GM19025 (cell line): ENCODE measurements around the gene FGFR4.

Source experiments
- ATAC-seq: cut with Tn5 transposase; IDR thresholded peaks from one replicate; pipeline ENCODE4 v1.9.1; 2021; ENCODE audit warnings: mild to moderate bottlenecking, low read depth, moderate library complexity; ENCODE audit not compliant: unreplicated experiment

The FGFR4 gene

GRCh38 chr5:177083357-177083756 is 3.4 kb upstream of the FGFR4 start:
- no peak for ATAC-seq

DNA sequence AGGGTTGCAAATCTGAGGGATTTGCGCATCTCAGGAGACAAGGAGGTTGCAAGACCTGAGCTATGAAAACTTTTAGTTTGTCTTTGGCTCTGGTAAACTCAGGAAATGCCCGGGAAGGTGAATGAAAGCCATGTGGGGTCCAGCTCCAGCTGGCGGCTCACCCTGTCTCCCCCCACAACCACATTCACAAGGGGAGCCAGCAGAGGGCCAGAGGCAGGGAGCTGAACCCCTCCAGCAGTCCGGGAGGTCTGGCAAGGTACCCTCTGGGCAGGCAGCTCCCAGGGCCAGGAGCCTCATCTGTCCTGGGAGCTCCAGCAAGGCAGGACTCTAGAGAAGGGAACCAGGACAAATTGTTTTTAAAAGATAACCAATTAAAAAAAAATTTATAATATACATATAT is 2.5 kb upstream of the FGFR4 start:
- ATAC-seq, result no peak

DNA sequence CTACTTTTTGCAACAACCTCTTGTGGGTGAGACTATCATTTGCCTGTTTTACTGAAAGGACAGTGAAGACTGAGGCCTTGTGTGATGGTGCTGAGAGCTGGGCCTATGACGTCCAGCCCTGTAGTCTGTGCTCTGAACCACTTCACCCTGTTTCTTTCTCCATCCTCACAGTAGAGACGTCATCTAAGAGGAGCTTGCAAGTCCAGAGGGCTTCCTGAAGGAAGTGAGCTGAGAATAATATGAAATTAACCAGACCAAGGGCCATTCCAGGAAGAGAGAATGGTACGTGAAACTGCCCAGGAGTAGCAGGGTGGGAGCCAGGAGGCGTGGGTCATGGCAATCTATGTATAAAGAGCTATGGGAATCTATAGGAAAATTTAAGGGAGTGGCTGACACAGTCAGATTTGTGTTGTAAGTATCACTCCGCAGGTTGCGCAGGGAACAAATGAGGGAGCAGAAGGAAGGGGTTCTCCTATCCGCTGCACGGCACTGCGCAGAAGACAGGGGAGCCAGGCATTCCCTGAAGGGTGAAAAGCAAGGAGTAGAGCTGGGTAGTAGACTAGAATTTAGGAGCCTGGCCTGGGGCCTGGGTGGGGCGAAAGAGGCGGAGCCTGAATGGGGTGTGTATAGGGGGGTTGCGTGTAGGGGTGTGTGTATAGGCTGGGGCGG is 596 bp upstream of the FGFR4 start:
- no peak for ATAC-seq

- ATAC-seq, result no peak
Measured at GRCh38 chr5:177087398-177088005, 787 bp downstream of the FGFR4 start.

DNA sequence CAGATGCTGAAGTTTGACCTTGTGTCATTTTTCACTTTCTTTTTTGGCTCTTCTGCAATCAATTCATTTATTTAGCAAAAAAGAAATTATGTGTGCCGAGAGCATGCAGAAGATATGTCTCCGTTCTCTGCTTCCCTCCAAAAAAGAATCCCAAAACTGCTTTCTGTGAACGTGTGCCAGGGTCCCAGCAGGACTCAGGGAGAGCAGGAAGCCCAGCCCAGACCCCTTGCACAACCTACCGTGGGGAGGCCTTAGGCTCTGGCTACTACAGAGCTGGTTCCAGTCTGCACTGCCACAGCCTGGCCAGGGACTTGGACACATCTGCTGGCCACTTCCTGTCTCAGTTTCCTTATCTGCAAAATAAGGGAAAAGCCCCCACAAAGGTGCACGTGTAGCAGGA is 2.4 kb downstream of the FGFR4 start:
- ATAC-seq, result no peak

DNA sequence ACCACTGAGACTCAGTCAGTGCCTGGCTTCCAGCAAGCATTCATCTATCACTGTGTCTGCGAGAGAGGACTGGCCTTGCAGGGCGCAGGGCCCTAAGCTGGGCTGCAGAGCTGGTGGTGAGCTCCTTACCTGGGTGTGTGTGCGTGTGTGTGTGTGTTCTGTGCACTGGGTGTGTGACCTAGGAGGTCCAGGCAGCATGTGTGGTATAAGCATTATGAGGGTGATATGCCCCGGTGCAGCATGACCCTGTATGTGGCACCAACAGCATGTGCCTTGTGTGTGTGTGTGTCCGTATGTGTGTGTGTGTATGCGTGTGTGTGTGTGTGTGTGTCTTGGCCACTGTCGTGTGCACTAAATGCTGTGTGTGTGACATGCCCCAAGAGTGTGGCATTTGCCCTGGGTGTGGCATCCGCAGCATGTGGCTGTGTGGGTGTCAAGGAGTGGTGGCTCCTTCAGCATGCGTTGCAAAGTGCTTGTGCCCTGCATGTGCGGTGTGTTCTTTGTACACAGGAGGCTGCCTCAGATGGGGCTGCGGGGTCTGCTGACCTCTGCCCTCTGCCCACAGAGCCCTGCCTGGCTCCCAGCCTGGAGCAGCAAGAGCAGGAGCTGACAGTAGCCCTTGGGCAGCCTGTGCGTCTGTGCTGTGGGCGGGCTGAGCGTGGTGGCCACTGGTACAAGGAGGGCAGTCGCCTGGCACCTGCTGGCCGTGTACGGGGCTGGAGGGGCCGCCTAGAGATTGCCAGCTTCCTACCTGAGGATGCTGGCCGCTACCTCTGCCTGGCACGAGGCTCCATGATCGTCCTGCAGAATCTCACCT is 3.3 kb downstream of the FGFR4 start:
- no peak for ATAC-seq

DNA sequence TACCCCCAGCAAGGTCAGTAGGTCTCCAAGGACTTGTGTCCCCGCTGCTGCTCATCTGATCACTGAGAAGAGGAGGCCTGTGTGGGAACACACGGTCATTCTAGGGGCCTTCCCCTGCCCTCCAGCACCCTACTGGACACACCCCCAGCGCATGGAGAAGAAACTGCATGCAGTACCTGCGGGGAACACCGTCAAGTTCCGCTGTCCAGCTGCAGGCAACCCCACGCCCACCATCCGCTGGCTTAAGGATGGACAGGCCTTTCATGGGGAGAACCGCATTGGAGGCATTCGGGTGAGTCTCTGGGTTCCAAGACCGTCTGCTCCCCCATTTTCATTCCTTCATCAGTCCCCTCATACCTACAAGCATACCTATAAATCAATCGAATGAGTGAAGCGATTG is 4.1 kb downstream of the FGFR4 start:
- no peak for ATAC-seq

DNA sequence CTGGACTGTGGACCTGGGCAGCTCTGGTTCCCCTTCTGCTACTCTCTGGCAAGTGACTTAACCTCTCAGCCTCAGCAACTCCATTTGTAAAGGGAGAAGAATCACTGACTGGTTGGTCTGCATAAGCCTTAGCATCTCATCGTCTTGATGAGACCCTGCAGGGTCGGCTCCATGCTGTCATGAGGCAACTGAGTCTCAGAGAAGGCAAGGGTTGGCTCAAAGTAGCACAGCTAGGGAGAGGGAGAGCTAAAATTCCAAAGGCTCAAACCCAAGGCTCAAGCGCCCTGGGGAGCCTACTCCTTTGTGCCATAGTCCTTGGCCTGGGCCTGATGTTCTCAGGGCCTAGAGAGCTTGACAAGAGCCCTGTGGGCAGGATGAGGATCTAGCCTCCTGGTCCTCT is 4.5 kb downstream of the FGFR4 start:
- ATAC-seq, result no peak

DNA sequence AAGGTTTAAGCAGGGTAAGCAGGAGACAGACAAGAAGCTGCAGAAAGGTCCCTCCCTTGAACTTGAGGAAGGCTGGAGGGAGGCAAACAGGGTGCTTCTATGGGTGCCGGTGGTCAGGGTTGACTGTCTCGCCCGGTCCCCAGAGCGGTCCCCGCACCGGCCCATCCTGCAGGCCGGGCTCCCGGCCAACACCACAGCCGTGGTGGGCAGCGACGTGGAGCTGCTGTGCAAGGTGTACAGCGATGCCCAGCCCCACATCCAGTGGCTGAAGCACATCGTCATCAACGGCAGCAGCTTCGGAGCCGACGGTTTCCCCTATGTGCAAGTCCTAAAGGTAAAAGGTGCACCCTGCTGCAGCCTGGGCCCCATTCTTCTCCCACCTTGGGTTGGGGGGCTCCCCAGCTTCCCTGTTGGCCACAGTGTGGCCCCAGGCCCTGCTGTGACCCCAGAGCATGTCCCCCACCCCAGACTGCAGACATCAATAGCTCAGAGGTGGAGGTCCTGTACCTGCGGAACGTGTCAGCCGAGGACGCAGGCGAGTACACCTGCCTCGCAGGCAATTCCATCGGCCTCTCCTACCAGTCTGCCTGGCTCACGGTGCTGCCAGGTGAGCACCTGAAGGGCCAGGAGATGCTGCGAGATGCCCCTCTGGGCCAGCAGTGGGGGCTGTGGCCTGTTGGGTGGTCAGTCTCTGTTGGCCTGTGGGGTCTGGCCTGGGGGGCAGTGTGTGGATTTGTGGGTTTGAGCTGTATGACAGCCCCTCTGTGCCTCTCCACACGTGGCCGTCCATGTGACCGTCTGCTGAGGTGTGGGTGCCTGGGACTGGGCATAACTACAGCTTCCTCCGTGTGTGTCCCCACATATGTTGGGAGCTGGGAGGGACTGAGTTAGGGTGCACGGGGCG is 5.7 kb downstream of the FGFR4 start:
- no peak for ATAC-seq

GRCh38 chr5:177093082-177093712 is 6.5 kb downstream of the FGFR4 start:
- no peak for ATAC-seq

GRCh38 chr5:177093803-177094202 is 7.1 kb downstream of the FGFR4 start:
- no peak for ATAC-seq

- no peak for ATAC-seq
Measured at GRCh38 chr5:177094224-177095087, 7.7 kb downstream of the FGFR4 start.

GRCh38 chr5:177095088-177095669 is 8.5 kb downstream of the FGFR4 start:
- no peak for ATAC-seq

GRCh38 chr5:177096162-177097015 is 9.7 kb downstream of the FGFR4 start:
- ATAC-seq, result no peak

DNA sequence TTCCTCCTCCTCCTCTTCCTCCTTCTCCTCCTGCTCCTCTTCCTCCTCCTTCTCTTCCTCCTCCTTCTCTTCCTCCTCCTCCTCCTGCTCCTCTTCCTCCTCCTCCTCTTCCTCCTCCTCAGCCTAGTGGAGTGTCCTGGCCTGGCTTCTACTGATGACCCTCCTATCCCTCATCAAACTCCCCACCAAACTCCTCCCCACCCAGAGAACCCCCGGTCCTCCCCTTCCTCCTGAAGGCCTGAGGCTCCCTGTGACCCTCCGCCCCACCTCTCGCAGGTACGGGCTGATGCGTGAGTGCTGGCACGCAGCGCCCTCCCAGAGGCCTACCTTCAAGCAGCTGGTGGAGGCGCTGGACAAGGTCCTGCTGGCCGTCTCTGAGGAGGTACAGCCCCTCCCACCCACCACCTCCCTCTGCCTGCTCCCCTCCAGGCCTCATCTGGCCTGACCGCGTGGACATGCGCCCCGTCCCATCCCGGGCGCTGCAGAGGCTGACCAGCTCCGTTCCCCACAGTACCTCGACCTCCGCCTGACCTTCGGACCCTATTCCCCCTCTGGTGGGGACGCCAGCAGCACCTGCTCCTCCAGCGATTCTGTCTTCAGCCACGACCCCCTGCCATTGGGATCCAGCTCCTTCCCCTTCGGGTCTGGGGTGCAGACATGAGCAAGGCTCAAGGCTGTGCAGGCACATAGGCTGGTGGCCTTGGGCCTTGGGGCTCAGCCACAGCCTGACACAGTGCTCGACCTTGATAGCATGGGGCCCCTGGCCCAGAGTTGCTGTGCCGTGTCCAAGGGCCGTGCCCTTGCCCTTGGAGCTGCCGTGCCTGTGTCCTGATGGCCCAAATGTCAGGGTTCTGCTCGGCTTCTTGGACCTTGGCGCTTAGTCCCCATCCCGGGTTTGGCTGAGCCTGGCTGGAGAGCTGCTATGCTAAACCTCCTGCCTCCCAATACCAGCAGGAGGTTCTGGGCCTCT is 10.6 kb downstream of the FGFR4 start:
- ATAC-seq, result no peak

DNA sequence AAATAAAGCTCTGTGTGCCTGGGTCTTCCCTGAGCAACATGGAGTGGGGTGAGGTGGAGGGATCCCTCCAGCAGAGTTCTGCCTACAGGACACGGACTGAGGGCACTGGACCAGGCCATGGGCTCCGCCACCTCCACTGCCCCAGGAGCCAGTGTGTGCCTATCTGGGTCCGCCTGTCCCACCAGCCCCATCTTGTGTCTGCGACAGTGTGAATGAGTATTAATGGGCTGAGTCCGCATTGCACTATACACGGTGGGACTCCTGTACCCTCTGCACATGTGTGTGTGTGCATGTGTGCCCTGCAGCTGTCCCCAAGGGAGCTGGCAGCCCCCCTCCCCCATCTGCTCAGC is 11.4 kb downstream of the FGFR4 start:
- no peak for ATAC-seq
